ENCODE results near the gene GEMIN7. TPM values are rescaled to one million over a fixed set of nuclear protein-coding genes. Genes with fewer than 3 reads are reported as not detected.
"Not testable (repeated sequence)": the region's sequence is repeated elsewhere in the genome, so short reads cannot be mapped to it uniquely, and the experiment has no call there.

The GEMIN7 gene
- total RNA-seq, 1 experiment from 2014 or later: 35.5 TPM

- Histone ChIP-seq H3K79me2 (ENCODE audit: low read length) (peaks cover 90% of the 10 kb centered on the region), H3K4me1 (ENCODE audit: insufficient read depth, low read length) (peaks cover 17% of the 10 kb centered on the region), H3K4me2 (ENCODE audit: low read length) (no peak overlapping the region), H3K27me3 (ENCODE audit: low read length) (no peaks in the 10 kb centered on the region), H3K9me2 (replicated peaks; ENCODE audit: low read length) (no peaks in the 10 kb centered on the region), H3K36me3 (ENCODE audit: low read depth, low read length) (no peaks in the 10 kb centered on the region), H4K20me1 (ENCODE audit: low read length) (peaks cover 7% of the 10 kb centered on the region; the same call in 1 of the 2 replicates), H3F3A (ENCODE audit: low read length, unreplicated experiment) (no peaks in the 10 kb centered on the region), H3K9ac (ENCODE audit: low read length) (no peak overlapping the region), H3K27ac (ENCODE audit: low read length) (no peak overlapping the region), H3K4me3 (ENCODE audit: low read length) (no peak overlapping the region), H3K9me3 (ENCODE audit: low read length) (no peaks in the 10 kb centered on the region), H2AFZ (ENCODE audit: low read length) (no peak overlapping the region)
- no TSS peak for BruUV-seq (replicated peaks)
- ChIA-PET POLR2A (ENCODE audit: unreplicated experiment) (no interaction called here), CTCF (no interaction called here)
- DNase-seq (no peak), ATAC-seq (no peak)
- intact Hi-C loops (cut with micrococcal nuclease): no loop called here
- TF ChIP-seq EZH2phosphoT487 (IDR thresholded peaks at IDR 0.05; ENCODE audit: borderline replicate concordance, low read length): no peak
- TF ChIP-seq EZH2 (IDR thresholded peaks at IDR 0.05; ENCODE audit: low read length, unreplicated experiment): no peak
- no peak for TF ChIP-seq CTCF (conservative IDR thresholded peaks at IDR 0.05; ENCODE audit: low read depth, low read length)
Measured at GRCh38 chr19:45117671-45118070, 38.6 kb downstream of the GEMIN7 start.

GRCh38 chr19:45118106-45118505 lies 39.0 kb downstream of the GEMIN7 start:
- H3K27me3 ChIP-seq (ENCODE audit: low read length): no peaks in the 10 kb centered on the region
- peaks cover 14% of the 10 kb centered on the region for H3K4me1 ChIP-seq (ENCODE audit: insufficient read depth, low read length)
- intact Hi-C loops (cut with micrococcal nuclease): no loop called here
- H3F3A ChIP-seq (ENCODE audit: low read length, unreplicated experiment): no peaks in the 10 kb centered on the region
- ChIA-PET POLR2A (ENCODE audit: unreplicated experiment) (no interaction called here), CTCF (no interaction called here)
- no peak overlapping the region for H3K4me2 ChIP-seq (ENCODE audit: low read length)
- H4K20me1 ChIP-seq (ENCODE audit: low read length): peaks cover 7% of the 10 kb centered on the region; the same call in 1 of the 2 replicates
- BruUV-seq (replicated peaks): no TSS peak
- DNase-seq: no peak
- H3K9me3 ChIP-seq (ENCODE audit: low read length): no peaks in the 10 kb centered on the region
- H3K9me2 ChIP-seq (replicated peaks; ENCODE audit: low read length): no peaks in the 10 kb centered on the region
- H3K79me2 ChIP-seq (ENCODE audit: low read length): peaks cover 86% of the 10 kb centered on the region
- no peak overlapping the region for H3K27ac ChIP-seq (ENCODE audit: low read length)
- H3K9ac ChIP-seq (ENCODE audit: low read length): no peak overlapping the region
- H3K4me3 ChIP-seq (ENCODE audit: low read length): no peak overlapping the region
- no peak overlapping the region for H2AFZ ChIP-seq (ENCODE audit: low read length)
- ATAC-seq: no peak
- H3K36me3 ChIP-seq (ENCODE audit: low read depth, low read length): no peaks in the 10 kb centered on the region
- no peak for TF ChIP-seq CTCF (conservative IDR thresholded peaks at IDR 0.05; ENCODE audit: low read depth, low read length)

- H3K4me2 ChIP-seq (ENCODE audit: low read length); H2AFZ ChIP-seq (ENCODE audit: low read length); DNase-seq; H3K9me2 ChIP-seq (replicated peaks; ENCODE audit: low read length); intact Hi-C loops (cut with micrococcal nuclease); ATAC-seq; H3K36me3 ChIP-seq (ENCODE audit: low read depth, low read length); H3K9ac ChIP-seq (ENCODE audit: low read length); H3K4me3 ChIP-seq (ENCODE audit: low read length); H3K27ac ChIP-seq (ENCODE audit: low read length); H4K20me1 ChIP-seq (ENCODE audit: low read length); H3K9me3 ChIP-seq (ENCODE audit: low read length); POLR2A ChIA-PET (ENCODE audit: unreplicated experiment); H3F3A ChIP-seq (ENCODE audit: low read length, unreplicated experiment); BruUV-seq (replicated peaks); H3K27me3 ChIP-seq (ENCODE audit: low read length): not testable (repeated sequence)
- CTCF ChIA-PET: interaction anchor here (0.7 kb wide), 1 partner anchor 28 kb away, joined by 4 read pairs; no protein-coding TSS in a partner anchor
- Histone ChIP-seq H3K79me2 (ENCODE audit: low read length) (peaks cover 80% of the 10 kb centered on the region), H3K4me1 (ENCODE audit: insufficient read depth, low read length) (peaks cover 14% of the 10 kb centered on the region)
Measured at GRCh38 chr19:45118591-45119355, 39.7 kb downstream of the GEMIN7 start.

All from PC-3 (cell line).